ENCODE data around the gene VPS13C.

The VPS13C gene

DNA sequence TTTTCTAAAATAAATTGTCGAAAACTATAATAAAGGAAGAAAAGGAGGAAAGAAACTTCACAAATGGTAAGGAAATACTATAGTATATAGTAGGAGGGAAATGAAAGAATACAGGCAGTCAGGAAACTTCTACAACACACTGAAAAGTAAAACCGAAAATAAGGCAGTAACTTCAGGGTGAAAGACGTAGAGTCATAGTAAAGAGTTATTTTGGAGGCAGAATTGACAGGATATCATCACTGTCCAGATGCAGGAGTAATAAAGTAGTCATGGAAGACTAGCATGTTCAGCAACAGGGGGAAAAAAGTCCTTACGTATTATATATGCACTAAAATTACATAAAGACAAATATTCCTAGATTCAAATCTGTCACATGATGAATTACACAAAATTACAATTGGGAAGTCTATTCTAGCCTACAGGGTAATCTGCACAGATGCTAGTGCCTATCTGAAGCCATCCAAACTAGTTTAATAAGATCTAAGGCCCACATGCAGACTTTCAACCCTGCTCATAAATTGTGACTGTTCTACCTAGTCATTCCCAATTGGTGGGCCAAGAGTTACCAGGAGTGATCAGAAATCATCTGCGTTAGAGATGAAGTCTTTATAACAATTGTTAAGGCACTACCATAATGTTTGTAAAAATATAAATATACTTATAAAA is 14.0 kb downstream of the VPS13C start:
- TF ChIP-seq GATA2 (IDR thresholded peaks at IDR 0.05; ENCODE audit: low read depth, low read length) (no peak), GATA3 (IDR thresholded peaks at IDR 0.05; ENCODE audit: low read depth, low read length) (no peak)

DNA sequence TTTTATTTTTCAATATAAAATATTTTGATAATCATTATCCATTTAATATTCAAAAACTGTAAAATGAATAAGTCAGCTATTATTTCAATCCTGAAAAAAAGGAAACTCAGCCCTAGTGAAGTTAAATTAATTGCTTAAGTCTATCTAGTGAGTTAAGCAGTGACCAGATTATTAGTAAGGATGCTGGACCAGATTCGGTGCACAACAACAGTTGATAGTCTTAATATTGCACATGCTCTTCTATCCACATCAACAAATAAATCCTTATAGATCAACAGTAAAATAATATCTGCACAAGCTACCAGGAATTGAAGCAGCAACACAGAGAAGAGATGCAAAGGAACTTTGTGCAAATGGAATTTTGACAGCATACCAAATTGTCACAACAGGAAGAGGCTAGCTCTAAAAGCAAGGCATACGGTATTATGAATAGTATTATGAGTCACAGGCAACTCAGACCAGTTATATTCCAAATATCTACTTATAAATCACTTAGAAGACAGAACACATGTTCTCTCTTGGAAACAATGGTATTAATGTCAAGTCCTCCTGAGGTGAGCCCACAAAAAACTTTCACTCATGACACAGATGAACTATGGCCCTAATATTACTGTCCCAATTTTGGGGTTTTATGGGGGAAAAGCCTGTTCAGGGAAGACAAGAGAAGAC is 24.9 kb downstream of the VPS13C start:
- TF ChIP-seq GATA2 (IDR thresholded peaks at IDR 0.05; ENCODE audit: low read depth, low read length) (no peak), GATA3 (IDR thresholded peaks at IDR 0.05; ENCODE audit: low read depth, low read length) (no peak)

DNA sequence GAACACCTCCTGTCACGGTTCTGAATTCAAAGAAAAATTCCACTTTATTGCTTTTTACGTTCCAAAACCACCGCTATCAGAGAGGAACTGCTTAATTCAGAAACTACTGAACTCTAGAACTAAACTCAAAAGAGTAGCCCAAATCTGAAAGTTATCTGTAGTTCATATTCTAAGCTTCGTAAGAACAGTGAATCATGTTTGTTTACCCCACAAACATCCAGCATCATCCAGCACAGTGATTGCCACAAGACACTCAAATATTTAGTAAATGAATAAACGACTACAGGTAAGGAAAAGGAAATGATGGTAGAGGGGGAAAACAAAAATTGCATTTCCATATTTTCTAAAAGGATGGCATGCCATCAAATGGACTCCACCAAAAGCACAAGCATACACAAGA is 32.3 kb downstream of the VPS13C start:
- TF ChIP-seq GATA2 (IDR thresholded peaks at IDR 0.05; ENCODE audit: low read depth, low read length): no peak
- TF ChIP-seq GATA3 (IDR thresholded peaks at IDR 0.05; ENCODE audit: low read depth, low read length): no peak

DNA sequence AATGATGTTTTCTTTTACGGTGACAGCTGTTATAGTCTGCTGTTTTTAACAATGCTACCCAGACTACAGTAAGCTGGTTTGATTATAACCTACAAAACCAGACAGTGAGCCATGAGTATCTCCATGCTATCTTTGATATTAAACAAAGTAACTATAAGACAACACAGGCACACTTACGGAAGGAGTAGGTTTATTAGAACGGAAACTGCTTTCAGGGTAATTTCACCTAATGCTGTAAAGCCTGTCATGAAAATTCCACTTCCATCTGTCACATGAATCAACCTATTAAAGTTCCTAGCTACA is 33.0 kb downstream of the VPS13C start:
- TF ChIP-seq GATA3 (IDR thresholded peaks at IDR 0.05; ENCODE audit: low read depth, low read length) (no peak), GATA2 (IDR thresholded peaks at IDR 0.05; ENCODE audit: low read depth, low read length) (no peak)

DNA sequence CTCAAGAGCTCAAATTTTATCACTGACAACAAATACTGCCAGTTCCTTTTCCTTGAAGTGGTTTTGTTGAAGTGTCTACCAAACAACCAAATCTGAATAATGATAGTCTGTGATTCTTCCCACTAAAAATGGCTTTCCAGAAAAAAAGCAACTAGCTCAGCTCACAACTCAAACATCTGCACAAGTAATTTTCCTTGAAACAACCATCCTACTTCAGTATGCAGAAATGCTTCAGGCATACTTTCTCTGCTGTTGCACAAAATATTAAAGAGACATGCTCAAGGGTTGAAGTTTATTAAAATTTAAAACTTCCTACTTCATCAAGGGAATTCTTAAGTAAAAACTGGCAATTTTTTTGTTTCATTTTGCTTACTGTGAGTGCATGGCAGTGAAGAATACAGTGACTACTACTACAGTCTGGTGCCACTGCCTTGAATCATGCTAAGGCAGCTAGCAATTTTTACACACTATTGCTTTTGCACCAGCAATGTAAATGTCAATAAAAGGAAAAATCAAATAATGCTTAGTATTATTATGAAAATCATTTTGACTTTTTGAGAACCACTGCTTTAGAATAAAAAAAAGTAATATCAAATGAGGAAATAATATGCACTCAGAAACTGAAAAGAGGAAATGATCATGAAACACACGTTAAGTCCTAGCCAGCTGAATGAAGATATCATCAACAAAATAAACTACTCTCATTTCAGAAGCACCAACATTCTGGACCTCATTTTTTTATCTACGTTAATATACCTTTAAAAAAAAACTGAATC is 33.6 kb downstream of the VPS13C start:
- no peak for TF ChIP-seq GATA2 (IDR thresholded peaks at IDR 0.05; ENCODE audit: low read depth, low read length)
- no peak for TF ChIP-seq GATA3 (IDR thresholded peaks at IDR 0.05; ENCODE audit: low read depth, low read length)

DNA sequence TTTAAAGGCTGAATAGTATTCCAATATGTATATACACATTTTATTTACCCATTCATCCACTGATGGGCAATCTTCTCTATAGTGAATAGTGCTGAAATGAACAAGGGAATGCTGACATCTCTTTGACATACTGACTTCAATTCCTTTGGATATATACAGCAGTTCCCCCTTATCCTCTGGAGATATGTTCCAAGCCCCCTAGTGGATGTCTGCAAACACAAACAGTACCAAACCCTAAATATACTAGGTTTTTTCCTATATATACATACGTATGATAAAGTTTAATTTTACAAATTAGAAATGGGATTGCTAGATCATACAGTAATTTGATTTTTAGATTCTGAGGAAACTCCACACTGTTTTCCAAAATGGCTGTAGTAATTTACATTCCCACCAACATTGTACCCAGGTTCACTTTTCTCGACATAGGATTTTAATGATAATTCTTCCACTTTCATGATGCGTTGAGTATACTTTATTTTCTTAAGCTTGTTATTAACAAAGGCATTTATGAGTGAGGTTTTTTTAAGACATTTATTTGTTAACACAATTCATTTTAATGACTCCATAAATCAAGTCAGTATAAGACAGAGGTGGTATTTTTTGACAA is 38.2 kb downstream of the VPS13C start:
- TF ChIP-seq GATA2 (IDR thresholded peaks at IDR 0.05; ENCODE audit: low read depth, low read length) (no peak), GATA3 (IDR thresholded peaks at IDR 0.05; ENCODE audit: low read depth, low read length) (no peak)

DNA sequence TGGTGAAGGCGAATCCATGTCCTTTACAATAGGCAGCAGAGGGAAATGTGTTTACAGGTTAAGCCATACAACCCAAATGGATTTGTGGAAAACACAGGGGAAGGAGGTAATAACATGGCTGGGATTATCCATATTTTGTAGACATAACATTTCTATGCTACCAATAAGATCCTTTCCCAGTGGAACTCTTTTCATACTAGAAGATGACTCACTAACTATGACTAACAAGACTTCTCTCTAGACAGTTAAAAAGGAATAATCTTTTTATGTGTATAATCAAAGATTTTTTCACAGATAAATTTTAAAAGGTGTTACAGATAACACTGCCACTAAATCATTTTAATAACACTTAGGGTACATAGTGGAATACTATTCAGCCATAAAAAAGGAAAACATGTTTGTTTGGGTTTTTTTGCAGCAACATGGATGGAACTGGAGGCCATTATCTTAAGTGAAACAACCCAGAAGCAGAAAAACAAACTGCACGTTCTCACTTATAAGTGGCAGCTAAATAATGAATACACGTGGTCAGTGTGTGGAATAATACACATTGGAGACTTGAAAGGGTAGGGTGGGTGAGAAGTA is 39.6 kb downstream of the VPS13C start:
- no peak for TF ChIP-seq GATA3 (IDR thresholded peaks at IDR 0.05; ENCODE audit: low read depth, low read length)
- TF ChIP-seq GATA2 (IDR thresholded peaks at IDR 0.05; ENCODE audit: low read depth, low read length): no peak

DNA sequence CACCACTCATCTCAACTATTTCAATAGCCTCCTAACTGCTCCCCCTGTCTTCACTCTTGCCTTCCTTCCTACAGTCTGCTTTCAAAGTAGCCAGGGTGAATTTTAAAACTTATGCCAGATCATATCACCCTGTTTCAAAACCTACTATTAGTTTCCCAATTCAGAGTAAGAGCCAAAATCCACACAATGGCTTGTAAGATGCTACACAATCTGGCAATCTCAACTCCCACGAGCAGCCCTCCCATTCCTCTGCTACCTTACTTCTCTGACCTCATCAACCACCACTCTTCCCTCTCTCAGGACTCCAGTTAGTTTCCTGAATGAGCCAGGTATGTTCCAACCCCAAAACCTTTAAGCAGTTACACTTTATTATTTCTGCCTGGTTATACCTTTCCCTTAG is 62.5 kb downstream of the VPS13C start:
- TF ChIP-seq GATA2 (IDR thresholded peaks at IDR 0.05; ENCODE audit: low read depth, low read length): no peak
- TF ChIP-seq GATA3 (IDR thresholded peaks at IDR 0.05; ENCODE audit: low read depth, low read length): no peak

DNA sequence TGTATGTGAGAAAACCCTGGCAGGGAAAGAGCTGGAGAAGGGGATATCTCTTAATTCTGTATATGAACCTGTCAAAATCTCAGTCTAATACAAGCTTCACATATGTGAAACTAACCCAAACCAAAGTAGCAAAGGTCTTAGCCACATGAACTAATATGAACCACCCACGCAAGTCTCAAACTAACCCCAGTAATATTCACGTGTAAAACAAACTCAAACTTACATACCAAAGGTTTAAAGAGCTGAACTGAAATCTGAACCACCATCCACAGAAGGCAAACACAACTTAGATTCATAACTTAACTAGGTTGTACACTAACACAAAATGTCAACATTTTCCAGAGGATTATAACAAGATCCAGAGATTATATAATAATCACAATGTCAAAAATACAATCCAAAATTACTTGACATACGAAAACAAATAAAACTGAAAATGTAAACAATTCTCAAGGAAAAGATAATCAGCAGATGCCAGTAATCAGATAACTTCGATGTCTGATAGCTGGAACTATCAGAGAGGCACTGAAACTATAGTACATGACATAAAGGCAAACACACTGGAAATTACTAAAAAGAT is 64.1 kb downstream of the VPS13C start:
- TF ChIP-seq GATA2 (IDR thresholded peaks at IDR 0.05; ENCODE audit: low read depth, low read length) (no peak), GATA3 (IDR thresholded peaks at IDR 0.05; ENCODE audit: low read depth, low read length) (no peak)

DNA sequence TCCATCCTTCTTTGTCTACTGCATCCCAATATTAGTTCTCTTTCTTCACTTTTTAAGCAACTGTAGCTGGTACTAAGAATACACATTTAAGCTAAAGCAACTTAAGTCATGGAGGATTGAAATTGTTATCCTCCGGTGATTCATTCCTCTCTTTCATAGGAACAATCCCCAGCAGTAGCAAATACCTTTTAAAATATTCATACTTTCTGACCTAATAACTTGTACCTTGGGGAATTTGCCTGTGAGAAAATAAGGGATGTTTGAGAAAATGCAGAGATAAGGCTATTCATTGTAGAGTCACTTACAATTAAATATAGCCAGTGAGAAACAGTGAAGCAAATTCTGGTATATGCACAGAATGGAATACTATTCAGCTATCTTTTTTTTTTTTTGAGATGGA is 66.0 kb downstream of the VPS13C start:
- TF ChIP-seq GATA3 (IDR thresholded peaks at IDR 0.05; ENCODE audit: low read depth, low read length): no peak
- no peak for TF ChIP-seq GATA2 (IDR thresholded peaks at IDR 0.05; ENCODE audit: low read depth, low read length)

DNA sequence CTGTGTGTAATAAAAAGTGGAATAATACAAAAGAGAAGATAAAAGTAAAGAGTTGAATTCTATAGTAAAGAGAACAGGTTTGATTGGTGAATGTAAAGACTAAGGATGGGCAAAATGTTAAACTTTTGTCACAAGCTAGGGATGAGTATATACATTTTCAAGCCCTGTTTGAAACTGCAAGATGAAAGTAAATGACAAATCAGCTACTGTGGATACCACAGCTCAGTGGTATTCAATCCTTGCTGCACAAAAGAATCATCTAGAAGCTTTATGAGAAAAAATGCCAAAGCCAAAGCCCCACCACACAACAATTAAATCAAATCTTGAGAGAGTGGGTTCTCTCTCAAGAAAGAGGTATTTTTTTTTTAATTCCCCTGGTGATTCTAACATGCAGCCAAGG is 67.7 kb downstream of the VPS13C start:
- TF ChIP-seq GATA2 (IDR thresholded peaks at IDR 0.05; ENCODE audit: low read depth, low read length): no peak
- no peak for TF ChIP-seq GATA3 (IDR thresholded peaks at IDR 0.05; ENCODE audit: low read depth, low read length)

DNA sequence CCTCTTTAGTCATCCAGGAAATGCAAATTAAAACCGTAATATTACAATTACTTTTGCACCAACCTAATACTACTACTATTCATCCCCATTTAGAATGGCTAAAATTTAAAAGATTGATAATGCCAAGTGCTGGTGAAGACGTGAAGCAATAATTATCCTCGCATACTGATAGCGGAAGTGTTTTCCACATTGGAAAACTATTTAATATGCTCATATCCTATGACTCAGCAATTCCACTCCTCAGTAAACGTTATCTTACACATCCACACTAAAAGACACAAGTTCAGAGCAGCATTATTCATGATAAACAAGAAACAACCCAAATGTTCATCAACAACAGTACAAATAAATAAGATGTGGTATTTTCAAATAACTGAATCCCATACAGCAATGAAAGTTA is 70.6 kb downstream of the VPS13C start:
- TF ChIP-seq GATA3 (IDR thresholded peaks at IDR 0.05; ENCODE audit: low read depth, low read length): no peak
- TF ChIP-seq GATA2 (IDR thresholded peaks at IDR 0.05; ENCODE audit: low read depth, low read length): no peak

DNA sequence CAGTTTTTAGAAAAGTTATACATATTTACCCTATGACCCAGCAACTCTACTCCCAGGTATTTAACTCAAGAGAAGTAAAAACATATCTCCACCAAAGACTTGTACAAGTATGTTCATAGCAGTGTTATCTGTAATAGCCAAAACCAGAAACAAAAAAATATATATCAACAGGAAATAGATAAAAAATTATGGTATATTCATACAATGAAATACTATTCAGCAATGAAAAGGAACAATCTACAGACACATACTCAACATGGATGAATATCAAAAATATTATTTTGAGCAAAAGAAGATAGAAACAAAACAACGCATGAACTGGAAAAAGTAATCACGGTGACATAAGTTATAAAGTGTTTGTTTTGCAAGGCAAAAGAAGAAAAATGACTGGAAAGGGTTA is 72.4 kb downstream of the VPS13C start:
- TF ChIP-seq GATA3 (IDR thresholded peaks at IDR 0.05; ENCODE audit: low read depth, low read length) (no peak), GATA2 (IDR thresholded peaks at IDR 0.05; ENCODE audit: low read depth, low read length) (no peak)

DNA sequence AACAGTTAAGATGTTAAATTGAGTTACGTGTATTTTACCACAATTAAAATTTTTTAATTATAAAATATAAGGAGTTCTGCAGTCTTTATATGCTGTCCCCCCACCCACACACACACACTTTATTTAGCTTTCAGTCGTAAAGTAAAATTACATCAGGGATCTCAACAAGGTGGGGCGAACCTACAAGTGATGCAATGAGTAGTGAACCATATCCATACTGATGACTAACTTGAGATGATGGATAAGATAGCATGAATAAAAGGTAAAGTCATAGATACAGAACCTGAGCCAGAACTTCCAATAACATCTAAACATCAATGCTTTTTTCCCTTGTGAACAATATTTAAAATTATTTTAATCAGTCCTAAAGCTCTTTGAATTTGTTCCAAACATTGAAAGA is 77.2 kb downstream of the VPS13C start:
- TF ChIP-seq GATA3 (IDR thresholded peaks at IDR 0.05; ENCODE audit: low read depth, low read length) (no peak), GATA2 (IDR thresholded peaks at IDR 0.05; ENCODE audit: low read depth, low read length) (no peak)

Measured in SH-SY5Y (cell line).